GM19023 (cell line): ENCODE measurements around the gene ARMCX4.
"Not testable (repeated sequence)": the region's sequence is repeated elsewhere in the genome, so short reads cannot be mapped to it uniquely, and the experiment has no call there.

Experiments used
- ATAC-seq: cut with Tn5 transposase; IDR thresholded peaks from one replicate; pipeline ENCODE4 v1.9.1; 2021; ENCODE audit warnings: mild to moderate bottlenecking, moderate library complexity; ENCODE audit not compliant: unreplicated experiment

The ARMCX4 gene

GRCh38 chrX:101485212-101485949 lies at the start of gene ARMCX4:
Gene ARMCX4 (plus strand): TSS chrX:101485456. CDS start chrX:101488590, 3,134 bp downstream.
- no peak for ATAC-seq

GRCh38 chrX:101442085-101442484 lies 43.2 kb upstream of the ARMCX4 start:
- no peak for ATAC-seq

GRCh38 chrX:101449279-101449678 lies 36.0 kb upstream of the ARMCX4 start:
- ATAC-seq = no peak

- ATAC-seq = no peak
Observed at GRCh38 chrX:101450085-101450484, 35.2 kb upstream of the ARMCX4 start.

GRCh38 chrX:101450961-101451360 lies 34.3 kb upstream of the ARMCX4 start:
- no peak for ATAC-seq

- no peak for ATAC-seq
Observed at GRCh38 chrX:101452056-101452455, 33.2 kb upstream of the ARMCX4 start.

- ATAC-seq = no peak
Observed at GRCh38 chrX:101460669-101461068, 24.6 kb upstream of the ARMCX4 start.

- ATAC-seq = no peak
Observed at GRCh38 chrX:101462892-101463291, 22.4 kb upstream of the ARMCX4 start.

- ATAC-seq = no peak
Observed at GRCh38 chrX:101478366-101478765, 6.9 kb upstream of the ARMCX4 start.

GRCh38 chrX:101482296-101482695 lies 3.0 kb upstream of the ARMCX4 start:
- no peak for ATAC-seq

GRCh38 chrX:101483705-101484104 lies 1.6 kb upstream of the ARMCX4 start:
- no peak for ATAC-seq

- no peak for ATAC-seq
Observed at GRCh38 chrX:101484135-101484534, 1.1 kb upstream of the ARMCX4 start.

- no peak for ATAC-seq
Observed at GRCh38 chrX:101488796-101489195, 3.5 kb downstream of the ARMCX4 start.

- ATAC-seq = no peak
Observed at GRCh38 chrX:101491943-101492342, 6.7 kb downstream of the ARMCX4 start.

- no peak for ATAC-seq
Observed at GRCh38 chrX:101493225-101493624, 8.0 kb downstream of the ARMCX4 start.

- not testable (repeated sequence) for ATAC-seq
Observed at GRCh38 chrX:101502929-101503328, 17.7 kb downstream of the ARMCX4 start.

GRCh38 chrX:101507372-101507771 lies 22.1 kb downstream of the ARMCX4 start:
- no peak for ATAC-seq

GRCh38 chrX:101507986-101508385 lies 22.7 kb downstream of the ARMCX4 start:
- no peak for ATAC-seq

GRCh38 chrX:101530944-101531343 lies 45.7 kb downstream of the ARMCX4 start:
- ATAC-seq = no peak
